Naive B cell (primary cell): Measurements from ENCODE around the gene SYT7. TPM values are rescaled to one million over a fixed set of nuclear protein-coding genes. Genes with fewer than 3 reads are reported as not detected.

Source experiments
- ATAC-seq, 2 donors: fragments of 150-1000 bp; cut with Tn5 transposase; 2 replicates each; pipeline ENCODE4 v1.10.0; 2021; ENCODE audit warnings: low read depth in 2 of 2, mild to moderate bottlenecking in 2 of 2, moderate library complexity in 2 of 2
- DNase-seq: peaks from one replicate; pipeline ENCODE4 v3.0.0; 2022
- H3K27ac Mint-ChIP-seq, 6 donors: one replicate each; pipeline ENCODE4 v1.8.0; 2020 to 2022; ENCODE audit warnings: mild to moderate bottlenecking in 6 of 6, mixed read lengths in 6 of 6, moderate library complexity in 5 of 6, inconsistent platforms in 2 of 6
- H3K27me3 Mint-ChIP-seq, 3 donors: one replicate each; pipeline ENCODE4 v1.8.0; 2021 to 2022; ENCODE audit warnings: mixed read lengths in 3 of 3, mild to moderate bottlenecking in 1 of 3
- H3K36me3 Mint-ChIP-seq, 2 donors: one replicate each; pipeline ENCODE4 v1.8.0; 2020 to 2022; ENCODE audit warnings: mixed read lengths in 2 of 2, inconsistent platforms in 1 of 2, mild to moderate bottlenecking in 1 of 2
- H3K4me1 Mint-ChIP-seq, 3 donors: one replicate each; pipeline ENCODE4 v1.8.0; 2020 to 2022; ENCODE audit warnings: mixed read lengths in 3 of 3, inconsistent platforms in 1 of 3, mild to moderate bottlenecking in 1 of 3, moderate library complexity in 1 of 3
- H3K4me3 Mint-ChIP-seq, 8 donors: one replicate each; pipeline ENCODE4 v1.8.0; 2020 to 2022; ENCODE audit warnings: mild to moderate bottlenecking in 8 of 8, mixed read lengths in 8 of 8, moderate library complexity in 8 of 8, inconsistent platforms in 2 of 8
- H3K9me3 Mint-ChIP-seq, 7 donors: one replicate each; pipeline ENCODE4 v1.8.0; 2020 to 2022; ENCODE audit warnings: mixed read lengths in 7 of 7, mild to moderate bottlenecking in 5 of 7, inconsistent platforms in 2 of 7, moderate library complexity in 1 of 7
- polyA plus RNA-seq, 6 donors: library from polyadenylated mRNA; unstranded; fragments of 300-500 nt; fragmentation: Illumina TruSeq; gene quantifications; one replicate each; pipeline ENCODE4 v1.2.3, GENCODE V29; 2021; ENCODE audit warnings: low read depth in 6 of 6

SYT7 gene
- polyA plus RNA-seq, 6 donors from 2014 or later = not detected

GRCh38 chr11:61495801-61496601, 84.9 kb downstream of the SYT7 start:
- Mint-ChIP-seq H3K4me1 (no peaks in the 10 kb centered on the region), H3K36me3 (peaks cover 0 to 4% of the 10 kb centered on the region in 2 donors), H3K27me3 (peaks cover 0 to 6% (median 4%) of the 10 kb centered on the region in 3 donors), H3K4me3 (no peak overlapping the region), H3K27ac (no peak overlapping the region), H3K9me3 (no peaks in the 10 kb centered on the region)
- ATAC-seq (no peak), DNase-seq (no peak)

GRCh38 chr11:61494381-61494961, 86.4 kb downstream of the SYT7 start:
- Mint-ChIP-seq H3K9me3 (no peaks in the 10 kb centered on the region), H3K4me1 (no peaks in the 10 kb centered on the region), H3K36me3 (peaks cover 0 to 4% of the 10 kb centered on the region in 2 donors), H3K4me3 (no peak overlapping the region), H3K27me3 (peaks cover 0 to 6% (median 0%) of the 10 kb centered on the region in 3 donors), H3K27ac (peak overlapping the region in 1 of 6 donors; percentile 22)
- DNase-seq (no peak), ATAC-seq (no peak)

GRCh38 chr11:61491736-61492395, 89.0 kb downstream of the SYT7 start:
- Mint-ChIP-seq H3K9me3 (no peaks in the 10 kb centered on the region), H3K36me3 (peaks cover 9% of the 10 kb centered on the region in 2 donors), H3K27me3 (peaks cover 0 to 6% (median 0%) of the 10 kb centered on the region in 3 donors), H3K27ac (peak overlapping the region in 1 of 6 donors; percentile 24), H3K4me3 (no peak overlapping the region), H3K4me1 (no peaks in the 10 kb centered on the region)
- ATAC-seq (no peak), DNase-seq (no peak)

DNA sequence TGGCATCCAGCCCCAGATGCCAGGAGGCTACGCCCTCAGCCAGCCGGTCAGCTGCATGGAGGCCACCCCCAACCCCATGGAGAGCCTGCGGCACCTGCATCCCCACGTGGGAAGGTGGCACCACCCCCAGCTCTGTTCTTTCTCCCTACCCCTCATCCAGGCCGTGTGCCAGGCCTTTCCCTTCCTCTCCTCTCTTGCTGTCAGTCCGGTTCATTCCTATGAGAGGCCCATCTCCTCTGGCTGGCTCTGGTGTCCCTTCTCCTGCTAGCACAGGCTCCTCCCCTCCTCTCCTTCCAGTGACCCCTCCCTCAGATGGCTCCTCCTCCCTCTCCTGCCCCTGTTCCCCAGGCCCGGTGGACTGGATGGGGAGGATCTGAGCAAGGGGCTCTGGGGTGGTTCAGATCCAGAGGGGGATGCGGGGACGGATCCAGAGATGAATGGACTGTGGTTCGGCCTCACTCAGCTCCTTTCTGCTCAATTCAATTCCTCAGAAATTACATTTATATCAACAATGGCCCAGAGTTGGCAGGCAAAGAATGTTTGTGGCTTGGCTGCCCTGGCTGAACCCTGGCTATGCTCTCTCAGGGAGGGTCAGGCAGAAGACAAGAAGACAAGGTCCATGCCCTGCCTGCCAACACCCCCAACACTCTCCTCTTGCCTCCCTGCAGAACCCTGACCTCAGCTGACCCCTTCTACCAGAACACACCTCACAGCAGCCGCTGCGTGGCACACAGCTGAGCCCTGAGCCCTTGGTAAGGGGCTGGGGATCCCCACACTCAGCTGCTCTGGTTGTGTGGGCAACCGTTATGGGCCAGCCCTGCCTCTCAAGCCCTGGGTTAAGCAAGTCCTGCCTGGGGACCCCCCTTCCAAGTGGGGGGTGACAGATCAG, 90.8 kb downstream of the SYT7 start:
- Mint-ChIP-seq H3K27ac (peak overlapping the region in 2 of 6 donors; percentile 44 to 81), H3K36me3 (peaks cover 9 to 17% of the 10 kb centered on the region in 2 donors), H3K27me3 (peaks cover 0 to 6% (median 0%) of the 10 kb centered on the region in 3 donors), H3K4me3 (no peak overlapping the region), H3K4me1 (no peaks in the 10 kb centered on the region), H3K9me3 (no peaks in the 10 kb centered on the region)
- DNase-seq (no peak), ATAC-seq (no peak)

GRCh38 chr11:61488651-61489291, 92.1 kb downstream of the SYT7 start:
- peaks cover 9 to 17% of the 10 kb centered on the region in 2 donors for H3K36me3 Mint-ChIP-seq
- no peaks in the 10 kb centered on the region for H3K4me1 Mint-ChIP-seq
- H3K27me3 Mint-ChIP-seq = peaks cover 0 to 6% (median 0%) of the 10 kb centered on the region in 3 donors
- H3K4me3 Mint-ChIP-seq = no peak overlapping the region
- ATAC-seq = no peak
- no peak overlapping the region for H3K27ac Mint-ChIP-seq
- no peak for DNase-seq
- no peaks in the 10 kb centered on the region for H3K9me3 Mint-ChIP-seq

- Mint-ChIP-seq H3K27me3 (peaks cover 0 to 15% (median 0%) of the 10 kb centered on the region in 3 donors), H3K36me3 (peaks cover 9 to 17% of the 10 kb centered on the region in 2 donors), H3K4me3 (no peak overlapping the region), H3K27ac (no peak overlapping the region), H3K9me3 (no peaks in the 10 kb centered on the region), H3K4me1 (no peaks in the 10 kb centered on the region)
- DNase-seq = no peak
- ATAC-seq = no peak
Observed at GRCh38 chr11:61487342-61488025, 93.4 kb downstream of the SYT7 start.

DNA sequence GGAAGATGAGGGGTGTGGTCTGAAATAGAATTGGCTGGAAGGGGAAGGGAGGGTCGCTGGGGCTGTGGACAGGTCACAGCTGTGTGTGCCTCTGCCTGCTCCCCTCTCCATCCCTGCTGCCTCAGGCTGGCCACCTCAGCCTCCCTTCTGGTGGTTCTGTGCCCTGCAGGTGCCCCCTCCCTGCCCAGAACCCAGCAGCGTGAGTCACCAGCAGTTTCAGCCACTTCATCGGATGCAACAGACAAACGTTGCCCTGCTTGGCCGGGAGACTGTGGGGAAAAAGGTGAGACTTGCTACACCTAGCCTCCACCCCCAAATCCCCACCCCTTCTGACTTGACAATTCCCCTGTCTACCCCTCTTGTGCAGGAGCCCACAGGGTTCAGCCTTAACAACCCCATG, 94.1 kb downstream of the SYT7 start:
- Mint-ChIP-seq H3K27me3 (peaks cover 0 to 16% (median under 1%) of the 10 kb centered on the region in 3 donors), H3K36me3 (peaks cover 5 to 17% of the 10 kb centered on the region in 2 donors), H3K27ac (no peak overlapping the region), H3K4me1 (no peaks in the 10 kb centered on the region), H3K4me3 (no peak overlapping the region), H3K9me3 (no peaks in the 10 kb centered on the region)
- ATAC-seq = no peak
- DNase-seq = no peak

- H3K9me3 Mint-ChIP-seq = no peaks in the 10 kb centered on the region
- H3K27me3 Mint-ChIP-seq = peaks cover 0 to 22% (median 7%) of the 10 kb centered on the region in 3 donors
- H3K36me3 Mint-ChIP-seq = peaks cover 5 to 17% of the 10 kb centered on the region in 2 donors
- DNase-seq (no peak), ATAC-seq (no peak)
- H3K4me1 Mint-ChIP-seq = no peaks in the 10 kb centered on the region
- peak overlapping the region in 1 of 6 donors; percentile 78 for H3K27ac Mint-ChIP-seq
- no peak overlapping the region for H3K4me3 Mint-ChIP-seq
Observed at GRCh38 chr11:61486011-61486620, 94.8 kb downstream of the SYT7 start.

- no peak for ATAC-seq
- Mint-ChIP-seq H3K4me1 (peaks cover 0 to 3% (median 0%) of the 10 kb centered on the region in 3 donors), H3K9me3 (no peaks in the 10 kb centered on the region), H3K27ac (peak overlapping the region in 1 of 6 donors; percentile 88), H3K27me3 (peaks cover 0 to 30% (median 15%) of the 10 kb centered on the region in 3 donors), H3K4me3 (no peak overlapping the region), H3K36me3 (peaks cover 5 to 17% of the 10 kb centered on the region in 2 donors)
- DNase-seq = no peak
Observed at GRCh38 chr11:61485080-61485479, 95.8 kb downstream of the SYT7 start.

DNA sequence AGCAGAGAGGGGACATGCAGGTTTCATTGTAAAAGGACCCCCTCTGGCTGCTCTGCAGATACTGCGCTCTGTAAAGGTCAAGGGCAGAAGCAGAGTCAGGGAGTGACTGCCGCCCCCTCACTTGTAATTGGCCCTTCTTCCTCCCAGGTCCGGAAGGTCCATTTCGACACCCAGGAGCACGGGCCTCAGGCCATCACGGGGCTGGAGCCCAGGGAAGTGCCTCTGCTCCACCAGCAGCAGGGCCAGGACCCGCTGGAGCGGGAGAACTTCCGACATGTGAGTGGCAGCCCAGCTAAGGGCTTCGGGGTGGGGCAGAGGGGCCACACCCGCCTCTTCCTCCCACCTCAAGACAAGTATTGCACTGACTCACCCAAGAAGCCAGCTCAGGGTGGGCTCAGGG, 96.3 kb downstream of the SYT7 start:
- no peaks in the 10 kb centered on the region for H3K9me3 Mint-ChIP-seq
- ATAC-seq (no peak), DNase-seq (no peak)
- peaks cover 0 to 30% (median 15%) of the 10 kb centered on the region in 3 donors for H3K27me3 Mint-ChIP-seq
- no peak overlapping the region for H3K27ac Mint-ChIP-seq
- peaks cover 0 to 3% (median 0%) of the 10 kb centered on the region in 3 donors for H3K4me1 Mint-ChIP-seq
- H3K4me3 Mint-ChIP-seq = no peak overlapping the region
- peaks cover 5 to 17% of the 10 kb centered on the region in 2 donors for H3K36me3 Mint-ChIP-seq

GRCh38 chr11:61482513-61482912, 98.4 kb downstream of the SYT7 start:
- Mint-ChIP-seq H3K27ac (peak overlapping the region in 1 of 6 donors; percentile 63), H3K4me1 (peaks cover 5 to 7% (median 7%) of the 10 kb centered on the region in 3 donors), H3K36me3 (peaks cover 5 to 14% of the 10 kb centered on the region in 2 donors), H3K4me3 (no peak overlapping the region), H3K9me3 (no peaks in the 10 kb centered on the region), H3K27me3 (peaks cover 0 to 35% (median 15%) of the 10 kb centered on the region in 3 donors)
- DNase-seq = no peak
- no peak for ATAC-seq

DNA sequence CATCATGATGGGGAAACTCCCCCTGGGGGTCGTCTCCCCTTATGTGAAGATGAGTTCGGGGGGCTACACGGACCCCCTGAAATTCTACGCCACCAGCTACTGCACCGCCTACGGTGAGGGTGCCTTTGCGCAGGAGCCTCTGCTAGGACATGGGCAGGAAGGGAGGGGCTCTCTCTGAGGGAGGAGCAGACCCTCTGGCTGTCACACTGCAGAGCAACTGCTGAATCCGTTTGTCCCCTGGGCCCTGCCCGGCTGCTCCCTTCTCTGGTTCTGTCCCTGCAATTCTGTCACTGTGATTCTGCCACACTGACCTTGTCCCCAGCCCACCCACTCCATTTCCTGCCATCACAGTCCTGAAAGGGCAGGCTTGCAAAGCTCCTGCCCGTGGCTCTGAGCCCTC, 99.1 kb downstream of the SYT7 start:
- no peak for DNase-seq
- Mint-ChIP-seq H3K27ac (peak overlapping the region in 1 of 6 donors; percentile 6), H3K4me3 (peak overlapping the region in 1 of 8 donors; percentile 22), H3K4me1 (peaks cover 5 to 7% (median 7%) of the 10 kb centered on the region in 3 donors), H3K27me3 (peaks cover 0 to 35% (median 15%) of the 10 kb centered on the region in 3 donors), H3K9me3 (no peaks in the 10 kb centered on the region), H3K36me3 (peaks cover 0 to 7% of the 10 kb centered on the region in 2 donors)
- ATAC-seq = no peak
